Superior temporal gyrus (tissue), 1 donor: Measurements from ENCODE around the gene ZNF823.
"Not testable (repeated sequence)": the region's sequence is repeated elsewhere in the genome, so short reads cannot be mapped to it uniquely, and the experiment has no call there.

Experiments used
- DNase-seq: peaks from one replicate; pipeline ENCODE4 v3.0.0-alpha.2; 2016; ENCODE audit errors: extremely low spot score

Gene ZNF823

GRCh38 chr19:11680689-11681302 lies 58.0 kb downstream of the ZNF823 start:
- DNase-seq = no peak

DNA sequence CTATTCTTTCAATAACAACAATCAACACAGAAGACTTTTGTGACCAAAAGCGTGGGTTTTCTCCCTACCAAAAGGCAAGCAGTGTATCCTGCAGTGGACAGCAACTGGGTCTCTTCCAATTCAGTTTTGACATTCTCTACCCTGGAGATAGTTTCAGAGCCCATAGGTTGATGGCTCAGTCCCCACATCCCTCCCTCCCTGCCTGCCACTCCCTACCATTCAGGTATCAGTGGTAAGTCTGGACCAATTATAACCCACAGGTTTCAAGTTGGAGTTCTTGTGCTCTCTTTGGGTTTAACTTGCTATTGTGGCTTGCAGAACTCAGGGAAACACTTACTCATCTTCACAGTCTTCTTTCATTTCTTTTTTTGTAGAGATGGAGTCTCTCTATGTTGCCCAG lies 60.2 kb downstream of the ZNF823 start:
- no peak for DNase-seq

DNA sequence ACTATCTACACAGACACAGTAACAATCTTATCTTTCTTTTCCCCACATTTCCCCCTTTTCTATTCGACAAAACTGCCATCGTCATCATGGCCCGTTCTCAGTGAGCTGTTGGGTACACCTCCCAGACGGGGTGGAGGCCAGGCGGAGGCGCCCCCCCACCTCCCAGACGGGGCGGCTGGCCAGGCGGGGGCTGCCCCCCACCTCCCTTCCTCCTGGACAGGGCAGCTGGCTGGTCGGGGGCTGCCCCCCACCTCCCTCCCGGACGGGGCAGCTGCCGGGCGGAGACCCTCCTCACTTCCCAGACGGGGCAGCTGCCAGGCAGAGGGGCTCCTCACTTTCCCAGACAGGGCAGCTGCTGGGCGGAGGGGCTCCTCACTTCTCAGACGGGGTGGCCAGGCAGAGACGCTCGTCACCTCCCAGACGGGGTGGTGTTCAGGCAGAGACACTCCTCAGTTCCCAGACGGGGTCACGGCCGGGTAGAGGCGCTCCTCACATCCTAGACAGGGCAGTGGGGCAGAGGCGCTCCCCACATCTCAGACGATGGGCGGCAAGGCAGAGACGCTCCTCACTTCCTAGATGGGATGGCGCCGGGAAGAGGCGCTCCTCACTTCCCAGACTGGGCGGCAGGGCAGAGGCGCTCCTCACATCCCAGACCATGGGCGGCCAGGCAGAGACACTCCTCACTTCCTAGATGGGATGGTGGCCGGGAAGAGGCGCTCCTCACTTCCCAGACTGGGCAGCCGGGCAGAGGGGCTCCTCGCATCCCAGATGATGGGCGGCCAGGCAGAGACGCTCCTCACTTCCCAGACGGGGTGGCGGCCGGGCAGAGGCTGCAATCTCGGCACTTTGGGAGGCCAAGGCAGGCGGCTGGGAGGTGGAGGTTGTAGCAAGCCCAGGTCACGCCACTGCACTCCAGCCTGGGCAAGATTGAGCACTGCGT lies 61.8 kb downstream of the ZNF823 start:
- DNase-seq = not testable (repeated sequence)

DNA sequence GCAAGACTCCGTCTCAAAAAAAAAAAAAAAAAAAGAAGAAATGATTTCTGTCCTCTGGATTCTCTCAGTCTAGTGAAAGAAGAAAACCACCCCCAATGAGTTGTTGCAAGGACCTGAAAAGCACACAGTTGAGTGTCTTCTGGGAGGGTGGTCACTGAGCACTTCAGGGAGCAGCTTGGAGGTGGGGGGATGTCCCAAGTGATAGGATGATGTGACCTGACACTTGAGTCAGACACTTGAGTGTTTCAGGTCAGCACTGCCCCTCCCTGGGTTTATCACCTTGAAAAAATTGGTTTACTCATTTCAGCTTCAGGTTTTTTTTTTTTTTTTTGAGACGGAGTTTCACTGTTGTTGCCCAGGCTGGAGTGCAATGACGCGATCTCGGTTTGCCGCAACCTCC lies 63.2 kb downstream of the ZNF823 start:
- DNase-seq = no peak

DNA sequence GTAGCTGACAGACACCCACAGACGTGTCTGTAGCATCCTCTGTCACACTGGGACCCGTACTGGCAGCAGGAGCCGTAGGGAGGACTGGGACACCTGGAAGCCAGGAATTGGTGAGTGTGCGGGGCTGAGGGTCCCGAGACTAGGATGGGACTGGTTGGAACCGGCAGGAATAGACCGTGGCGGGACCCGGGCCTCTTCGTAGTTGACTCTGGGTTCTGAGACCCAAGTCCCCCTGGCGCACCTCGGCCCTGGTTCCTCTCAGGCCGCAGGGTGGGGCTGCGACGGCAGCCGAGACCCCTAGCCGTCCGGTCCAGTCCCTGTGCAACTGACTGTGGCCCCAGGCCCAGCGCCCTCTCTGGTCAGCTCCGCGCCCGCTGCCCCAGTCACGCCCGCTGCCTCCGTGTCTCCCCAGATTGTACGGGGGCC lies 64.7 kb downstream of the ZNF823 start:
- no peak for DNase-seq

DNA sequence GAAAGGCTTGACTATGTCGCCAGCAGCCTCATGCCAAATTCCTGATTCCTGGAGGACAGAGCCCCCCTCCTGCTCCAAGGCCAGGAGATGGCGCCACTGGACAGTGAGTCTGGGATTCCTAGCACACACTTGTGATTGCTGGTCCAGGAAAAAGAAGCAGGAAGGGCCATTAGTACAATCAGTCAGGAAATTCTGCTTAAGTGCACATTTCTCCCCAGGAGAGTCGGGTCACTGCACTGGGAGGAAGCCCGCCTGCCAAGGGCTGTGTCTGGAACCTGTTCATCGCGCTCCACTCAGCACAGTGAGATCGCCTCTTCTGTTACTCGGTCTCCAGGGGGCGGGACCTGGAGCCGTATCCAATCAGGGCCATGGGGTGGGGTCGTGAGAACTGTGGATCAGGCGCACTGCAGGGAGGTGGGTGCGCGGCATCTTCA lies 65.1 kb downstream of the ZNF823 start:
- DNase-seq = peak; percentile 83
